ENCODE results near the gene SMAD3. TPM values are rescaled to one million over a fixed set of nuclear protein-coding genes. Genes with fewer than 3 reads are reported as not detected.

Gene SMAD3
- total and polyA plus RNA-seq, 2 donors, result 8.8 to 21.6 TPM

GRCh38 chr15:67199881-67200763, 134.7 kb downstream of the SMAD3 start:
- no peak overlapping the region for H3K27ac ChIP-seq (ENCODE audit: low read depth in 1 of 2, low read length in 1 of 2)
- WGBS, result 89% methylated on average over 8 of the region's 8 CpGs

GRCh38 chr15:67201136-67201535, 135.7 kb downstream of the SMAD3 start:
- H3K9me3 ChIP-seq (ENCODE audit: control insufficient read depth in 2 of 2, insufficient read depth in 1 of 2, low read length in 1 of 2), result no peaks in the 10 kb centered on the region
- H3K36me3 ChIP-seq (ENCODE audit: control insufficient read depth in 2 of 2, insufficient read depth in 2 of 2, low read length in 1 of 2), result peaks cover 16 to 28% of the 10 kb centered on the region in 2 donors
- no peak overlapping the region for H3K4me3 ChIP-seq (ENCODE audit: low read length in 2 of 2)
- no peak overlapping the region for H3K27ac ChIP-seq (ENCODE audit: low read depth in 1 of 2, low read length in 1 of 2)
- H3K27me3 ChIP-seq (ENCODE audit: control insufficient read depth in 2 of 2, insufficient read depth in 1 of 2, low read length in 1 of 2), result no peaks in the 10 kb centered on the region
- DNase-seq (ENCODE audit: low read depth in 6 of 9, low spot score in 9 of 9), result no peak
- H3K4me1 ChIP-seq (ENCODE audit: control insufficient read depth in 2 of 2, insufficient read depth in 2 of 2, low read length in 2 of 2), result peaks cover 0 to 7% of the 10 kb centered on the region in 2 donors

More at GRCh38 chr15:67199881-67200763, 134.7 kb downstream of the SMAD3 start:
- Histone ChIP-seq H3K4me3 (ENCODE audit: low read length in 2 of 2) (no peak overlapping the region), H3K9me3 (ENCODE audit: control insufficient read depth in 2 of 2, insufficient read depth in 1 of 2, low read length in 1 of 2) (no peaks in the 10 kb centered on the region), H3K36me3 (ENCODE audit: control insufficient read depth in 2 of 2, insufficient read depth in 2 of 2, low read length in 1 of 2) (peaks cover 20 to 25% of the 10 kb centered on the region in 2 donors), H3K27me3 (ENCODE audit: control insufficient read depth in 2 of 2, insufficient read depth in 1 of 2, low read length in 1 of 2) (no peaks in the 10 kb centered on the region), H3K4me1 (ENCODE audit: control insufficient read depth in 2 of 2, insufficient read depth in 2 of 2, low read length in 2 of 2) (peaks cover 0 to 10% of the 10 kb centered on the region in 2 donors)
- no peak for DNase-seq (ENCODE audit: low read depth in 6 of 9, low spot score in 9 of 9)

GRCh38 chr15:67202091-67202490, 136.7 kb downstream of the SMAD3 start:
- H3K4me3 ChIP-seq (ENCODE audit: low read length in 2 of 2), result no peak overlapping the region

GRCh38 chr15:67202991-67203390, 137.6 kb downstream of the SMAD3 start:
- H3K27me3 ChIP-seq (ENCODE audit: control insufficient read depth in 2 of 2, insufficient read depth in 1 of 2, low read length in 1 of 2), result no peaks in the 10 kb centered on the region
- no peak for DNase-seq (ENCODE audit: low read depth in 6 of 9, low spot score in 9 of 9)
- no peak overlapping the region for H3K27ac ChIP-seq (ENCODE audit: low read depth in 1 of 2, low read length in 1 of 2)
- no peaks in the 10 kb centered on the region for H3K9me3 ChIP-seq (ENCODE audit: control insufficient read depth in 2 of 2, insufficient read depth in 1 of 2, low read length in 1 of 2)
- 99% methylated on average over 1 of the region's 1 CpG for whole genome bisulfite sequencing
- no peak overlapping the region for H3K4me3 ChIP-seq (ENCODE audit: low read length in 2 of 2)
- H3K36me3 ChIP-seq (ENCODE audit: control insufficient read depth in 2 of 2, insufficient read depth in 2 of 2, low read length in 1 of 2), result peaks cover 19 to 30% of the 10 kb centered on the region in 2 donors
- peaks cover 0 to 6% of the 10 kb centered on the region in 2 donors for H3K4me1 ChIP-seq (ENCODE audit: control insufficient read depth in 2 of 2, insufficient read depth in 2 of 2, low read length in 2 of 2)

More at GRCh38 chr15:67202091-67202490, 136.7 kb downstream of the SMAD3 start:
- peaks cover 19 to 28% of the 10 kb centered on the region in 2 donors for H3K36me3 ChIP-seq (ENCODE audit: control insufficient read depth in 2 of 2, insufficient read depth in 2 of 2, low read length in 1 of 2)
- DNase-seq (ENCODE audit: low read depth in 6 of 9, low spot score in 9 of 9), result no peak
- H3K9me3 ChIP-seq (ENCODE audit: control insufficient read depth in 2 of 2, insufficient read depth in 1 of 2, low read length in 1 of 2), result no peaks in the 10 kb centered on the region
- WGBS, result over 99% methylated on average over 2 of the region's 2 CpGs
- no peaks in the 10 kb centered on the region for H3K27me3 ChIP-seq (ENCODE audit: control insufficient read depth in 2 of 2, insufficient read depth in 1 of 2, low read length in 1 of 2)
- no peak overlapping the region for H3K27ac ChIP-seq (ENCODE audit: low read depth in 1 of 2, low read length in 1 of 2)
- peaks cover 0 to 7% of the 10 kb centered on the region in 2 donors for H3K4me1 ChIP-seq (ENCODE audit: control insufficient read depth in 2 of 2, insufficient read depth in 2 of 2, low read length in 2 of 2)

- no peak overlapping the region for H3K4me3 ChIP-seq (ENCODE audit: low read length in 2 of 2)
- H3K9me3 ChIP-seq (ENCODE audit: control insufficient read depth in 2 of 2, insufficient read depth in 1 of 2, low read length in 1 of 2), result no peaks in the 10 kb centered on the region
- H3K27ac ChIP-seq (ENCODE audit: low read depth in 1 of 2, low read length in 1 of 2), result no peak overlapping the region
- no peak for DNase-seq (ENCODE audit: low read depth in 6 of 9, low spot score in 9 of 9)
- WGBS, result 98% methylated on average over 3 of the region's 3 CpGs
- peaks cover 6 to 23% of the 10 kb centered on the region in 2 donors for H3K36me3 ChIP-seq (ENCODE audit: control insufficient read depth in 2 of 2, insufficient read depth in 2 of 2, low read length in 1 of 2)
- no peaks in the 10 kb centered on the region for H3K4me1 ChIP-seq (ENCODE audit: control insufficient read depth in 2 of 2, insufficient read depth in 2 of 2, low read length in 2 of 2)
- H3K27me3 ChIP-seq (ENCODE audit: control insufficient read depth in 2 of 2, insufficient read depth in 1 of 2, low read length in 1 of 2), result no peaks in the 10 kb centered on the region
Measured at GRCh38 chr15:67207555-67208207, 142.3 kb downstream of the SMAD3 start.

GRCh38 chr15:67208396-67208795, 143.0 kb downstream of the SMAD3 start:
- WGBS, result 71% methylated on average over 2 of the region's 2 CpGs
- H3K4me3 ChIP-seq (ENCODE audit: low read length in 2 of 2), result no peak overlapping the region
- DNase-seq (ENCODE audit: low read depth in 6 of 9, low spot score in 9 of 9), result no peak

GRCh38 chr15:67210555-67211168, 145.3 kb downstream of the SMAD3 start:
- Histone ChIP-seq H3K9me3 (ENCODE audit: control insufficient read depth in 2 of 2, insufficient read depth in 1 of 2, low read length in 1 of 2) (no peaks in the 10 kb centered on the region), H3K27me3 (ENCODE audit: control insufficient read depth in 2 of 2, insufficient read depth in 1 of 2, low read length in 1 of 2) (no peaks in the 10 kb centered on the region), H3K27ac (ENCODE audit: low read depth in 1 of 2, low read length in 1 of 2) (no peak overlapping the region), H3K4me3 (ENCODE audit: low read length in 2 of 2) (no peak overlapping the region), H3K4me1 (ENCODE audit: control insufficient read depth in 2 of 2, insufficient read depth in 2 of 2, low read length in 2 of 2) (no peaks in the 10 kb centered on the region), H3K36me3 (ENCODE audit: control insufficient read depth in 2 of 2, insufficient read depth in 2 of 2, low read length in 1 of 2) (peaks cover 6 to 13% of the 10 kb centered on the region in 2 donors)
- no peak for DNase-seq (ENCODE audit: low read depth in 6 of 9, low spot score in 9 of 9)
- 97% methylated on average over 5 of the region's 5 CpGs for WGBS

More at GRCh38 chr15:67208396-67208795, 143.0 kb downstream of the SMAD3 start:
- peaks cover 6 to 22% of the 10 kb centered on the region in 2 donors for H3K36me3 ChIP-seq (ENCODE audit: control insufficient read depth in 2 of 2, insufficient read depth in 2 of 2, low read length in 1 of 2)
- no peak overlapping the region for H3K27ac ChIP-seq (ENCODE audit: low read depth in 1 of 2, low read length in 1 of 2)
- H3K9me3 ChIP-seq (ENCODE audit: control insufficient read depth in 2 of 2, insufficient read depth in 1 of 2, low read length in 1 of 2), result no peaks in the 10 kb centered on the region
- no peaks in the 10 kb centered on the region for H3K27me3 ChIP-seq (ENCODE audit: control insufficient read depth in 2 of 2, insufficient read depth in 1 of 2, low read length in 1 of 2)
- no peaks in the 10 kb centered on the region for H3K4me1 ChIP-seq (ENCODE audit: control insufficient read depth in 2 of 2, insufficient read depth in 2 of 2, low read length in 2 of 2)

- H3K27me3 ChIP-seq (ENCODE audit: control insufficient read depth in 2 of 2, insufficient read depth in 1 of 2, low read length in 1 of 2), result no peaks in the 10 kb centered on the region
- peaks cover 4 to 12% of the 10 kb centered on the region in 2 donors for H3K36me3 ChIP-seq (ENCODE audit: control insufficient read depth in 2 of 2, insufficient read depth in 2 of 2, low read length in 1 of 2)
- no peak overlapping the region for H3K27ac ChIP-seq (ENCODE audit: low read depth in 1 of 2, low read length in 1 of 2)
- DNase-seq (ENCODE audit: low read depth in 6 of 9, low spot score in 9 of 9), result no peak
- no peak overlapping the region for H3K4me3 ChIP-seq (ENCODE audit: low read length in 2 of 2)
- no peaks in the 10 kb centered on the region for H3K9me3 ChIP-seq (ENCODE audit: control insufficient read depth in 2 of 2, insufficient read depth in 1 of 2, low read length in 1 of 2)
- no peaks in the 10 kb centered on the region for H3K4me1 ChIP-seq (ENCODE audit: control insufficient read depth in 2 of 2, insufficient read depth in 2 of 2, low read length in 2 of 2)
- 98% methylated on average over 4 of the region's 4 CpGs for WGBS
Measured at GRCh38 chr15:67212684-67213367, 147.4 kb downstream of the SMAD3 start.
